Stimulated activated CD8-positive, alpha-beta memory T cell treated with anti-CD3 and anti-CD28 coated beads, Interleukin-12 subunit alpha, Interleukin-12 subunit beta, amount 100 ng/mL, for 24 hours (primary cell): ENCODE measurements around the gene EML3.

Experiments
- DNase-seq: peaks from one replicate; pipeline ENCODE4 v3.0.0-alpha.2; 2020; ENCODE audit errors: extremely low read depth

The EML3 gene

GRCh38 chr11:62552485-62553079, 60.0 kb downstream of the EML3 start:
- DNase-seq, result no peak
